Suprapubic skin (tissue), 4 donors: Measurements from ENCODE around the gene PRKAG3.

ENCODE experiments used
- EP300 ChIP-seq: sonication (generic); formaldehyde crosslinking; IDR thresholded peaks from one replicate; pipeline ENCODE4 v1.6.1; 2017; ENCODE audit warnings: antibody characterized with exemption
- POLR2A ChIP-seq, 2 donors: fragments of 450-650 bp; IDR thresholded peaks; one replicate each; pipeline ENCODE4 v1.6.1; 2017; ENCODE audit warnings: antibody characterized with exemption in 2 of 2, mild to moderate bottlenecking in 2 of 2, moderate library complexity in 2 of 2
- POLR2AphosphoS5 ChIP-seq, 3 donors: sonication (generic); formaldehyde crosslinking; IDR thresholded peaks; one replicate each; pipeline ENCODE4 v1.6.1; 2017; ENCODE audit warnings: antibody characterized with exemption in 3 of 3
- TF ChIP-seq, protein P1 (sequence below), 2 donors: fragments of 200-600 bp in 1 of 2; fragments of 450-650 bp in 1 of 2; sonication (generic) in 1 of 2; IDR thresholded peaks; one replicate each; pipeline ENCODE4 v1.5.1; 2016 to 2019; ENCODE audit warnings: antibody characterized with exemption in 2 of 2, mild to moderate bottlenecking in 1 of 2, moderate library complexity in 1 of 2

DNA sequence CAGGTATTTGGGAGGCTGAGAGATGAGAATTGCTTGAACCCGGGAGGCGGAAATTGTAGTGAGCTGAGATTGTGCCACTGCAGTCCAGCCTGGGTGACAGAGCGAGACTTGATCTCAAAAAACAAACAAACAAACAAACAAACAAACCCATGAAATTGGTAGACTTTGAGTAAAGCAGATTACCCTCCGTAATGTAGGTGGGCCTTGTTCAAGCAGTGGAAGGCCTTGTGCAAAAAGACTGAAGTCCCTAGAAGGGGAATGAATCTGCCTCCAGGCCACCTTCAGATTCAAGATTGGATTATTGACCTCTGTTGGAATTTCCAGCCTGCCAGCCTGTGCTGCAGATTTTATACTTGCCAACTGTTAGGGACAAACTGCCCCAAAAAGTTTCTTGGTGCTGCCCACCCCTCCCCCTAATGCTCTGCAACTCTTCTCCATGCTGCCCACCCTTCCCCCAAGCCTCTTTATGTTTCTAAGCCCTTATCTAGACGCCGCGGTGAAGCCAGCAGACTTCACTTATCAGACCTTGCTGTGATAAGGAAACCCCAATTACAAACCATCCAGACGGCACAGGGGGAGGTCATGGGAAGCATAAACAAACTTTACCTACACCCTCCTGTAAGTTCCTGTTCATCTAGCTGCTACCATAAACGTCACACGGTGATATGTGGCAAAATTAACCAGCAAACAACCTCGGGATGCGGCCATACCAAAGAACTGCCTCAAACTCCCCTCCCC, 32.7 kb downstream of the PRKAG3 start:
- TF ChIP-seq POLR2A (IDR thresholded peaks at IDR 0.05) (no peak), POLR2AphosphoS5 (IDR thresholded peaks at IDR 0.05) (no peak), EP300 (no peak)
- TF ChIP-seq, protein P1, sequence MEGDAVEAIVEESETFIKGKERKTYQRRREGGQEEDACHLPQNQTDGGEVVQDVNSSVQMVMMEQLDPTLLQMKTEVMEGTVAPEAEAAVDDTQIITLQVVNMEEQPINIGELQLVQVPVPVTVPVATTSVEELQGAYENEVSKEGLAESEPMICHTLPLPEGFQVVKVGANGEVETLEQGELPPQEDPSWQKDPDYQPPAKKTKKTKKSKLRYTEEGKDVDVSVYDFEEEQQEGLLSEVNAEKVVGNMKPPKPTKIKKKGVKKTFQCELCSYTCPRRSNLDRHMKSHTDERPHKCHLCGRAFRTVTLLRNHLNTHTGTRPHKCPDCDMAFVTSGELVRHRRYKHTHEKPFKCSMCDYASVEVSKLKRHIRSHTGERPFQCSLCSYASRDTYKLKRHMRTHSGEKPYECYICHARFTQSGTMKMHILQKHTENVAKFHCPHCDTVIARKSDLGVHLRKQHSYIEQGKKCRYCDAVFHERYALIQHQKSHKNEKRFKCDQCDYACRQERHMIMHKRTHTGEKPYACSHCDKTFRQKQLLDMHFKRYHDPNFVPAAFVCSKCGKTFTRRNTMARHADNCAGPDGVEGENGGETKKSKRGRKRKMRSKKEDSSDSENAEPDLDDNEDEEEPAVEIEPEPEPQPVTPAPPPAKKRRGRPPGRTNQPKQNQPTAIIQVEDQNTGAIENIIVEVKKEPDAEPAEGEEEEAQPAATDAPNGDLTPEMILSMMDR (IDR thresholded peaks at IDR 0.05), result no peak
